Liver (tissue), 9 donors: ENCODE data around the gene THAP7. TPM values are rescaled to one million over a fixed set of nuclear protein-coding genes. Genes with fewer than 3 reads are reported as not detected.

Experiments
- DNase-seq: peaks from one replicate; pipeline ENCODE4 v3.0.0-alpha.2; 2017; ENCODE audit warnings: low spot score
- H3K27ac ChIP-seq, 2 donors: one replicate each; pipeline ENCODE4 v1.7.0; 2013; ENCODE audit warnings: inconsistent platforms in 2 of 2, low read length in 2 of 2, control low read depth in 1 of 2, low read depth in 1 of 2, mild to moderate bottlenecking in 1 of 2
- H3K27me3 ChIP-seq, 4 donors: one replicate each; pipeline versions ENCODE4 v1.6.1 to v1.7.0; 2013; ENCODE audit warnings: low read length in 3 of 4, inconsistent platforms in 1 of 4, mild to moderate bottlenecking in 1 of 4, moderate library complexity in 1 of 4; ENCODE audit not compliant: control insufficient read depth in 4 of 4, insufficient read depth in 4 of 4
- H3K36me3 ChIP-seq, 4 donors: one replicate each; pipeline versions ENCODE4 v1.6.1 to v1.7.0; 2013; ENCODE audit warnings: low read length in 3 of 4, mild to moderate bottlenecking in 3 of 4, low read depth in 1 of 4, moderate library complexity in 1 of 4; ENCODE audit not compliant: control insufficient read depth in 4 of 4, insufficient read depth in 3 of 4
- H3K4me1 ChIP-seq, 4 donors: one replicate each; pipeline versions ENCODE4 v1.6.1 to v1.7.0; 2013; ENCODE audit warnings: low read length in 3 of 4, mild to moderate bottlenecking in 3 of 4, moderate library complexity in 1 of 4; ENCODE audit not compliant: control insufficient read depth in 4 of 4, insufficient read depth in 4 of 4
- H3K4me3 ChIP-seq, 3 donors: one replicate each; pipeline versions ENCODE4 v1.6.1 to v1.7.0; 2013; ENCODE audit warnings: low read length in 3 of 3, control low read depth in 1 of 3, low read depth in 1 of 3, mild to moderate bottlenecking in 1 of 3
- H3K9ac ChIP-seq, 2 donors: one replicate each; pipeline ENCODE4 v1.7.0; 2013; ENCODE audit warnings: low read length in 2 of 2, mild to moderate bottlenecking in 2 of 2, moderate library complexity in 2 of 2, control low read depth in 1 of 2, low read depth in 1 of 2
- H3K9me3 ChIP-seq, 4 donors: one replicate each; pipeline versions ENCODE4 v1.6.1 to v1.7.0; 2013; ENCODE audit warnings: low read length in 3 of 4; ENCODE audit not compliant: control insufficient read depth in 4 of 4
- EGR1 ChIP-seq, 2 donors: IDR thresholded peaks; 2 replicates each; pipeline ENCODE4 v1.6.1; 2016 to 2018; ENCODE audit warnings: antibody characterized with exemption in 2 of 2, low read depth in 2 of 2
- FOXA2 ChIP-seq: IDR thresholded peaks from 2 replicates; pipeline ENCODE4 v1.6.1; 2016; ENCODE audit warnings: antibody characterized with exemption
- GABPA ChIP-seq, 2 donors: IDR thresholded peaks in 1 of 2; conservative IDR thresholded peaks in 1 of 2; 2 replicates each; pipeline ENCODE4 v1.6.1; 2016; ENCODE audit warnings: antibody characterized with exemption in 2 of 2, mild to moderate bottlenecking in 1 of 2, moderate library complexity in 1 of 2
- HNF4A ChIP-seq, 2 donors: conservative IDR thresholded peaks; 2 replicates each; pipeline ENCODE4 v1.6.1; 2016; ENCODE audit warnings: antibody characterized with exemption in 2 of 2, mild to moderate bottlenecking in 2 of 2
- HNF4G ChIP-seq: IDR thresholded peaks from 2 replicates; pipeline ENCODE4 v1.6.1; 2016; ENCODE audit warnings: antibody characterized with exemption
- JUND ChIP-seq, 2 donors: IDR thresholded peaks; 2 replicates each; pipeline ENCODE4 v1.6.1; 2016; ENCODE audit warnings: antibody characterized with exemption in 2 of 2
- NR2F2 ChIP-seq: IDR thresholded peaks from 2 replicates; pipeline ENCODE4 v1.6.1; 2016; ENCODE audit warnings: antibody characterized with exemption
- RAD21 ChIP-seq, 2 donors: IDR thresholded peaks; 2 replicates each; pipeline ENCODE4 v1.6.1; 2016; ENCODE audit warnings: antibody characterized with exemption in 2 of 2, mild to moderate bottlenecking in 2 of 2
- RXRA ChIP-seq, 2 donors: IDR thresholded peaks; 2 replicates each; pipeline ENCODE4 v1.6.1; 2017 to 2018; ENCODE audit warnings: antibody characterized with exemption in 2 of 2, mild to moderate bottlenecking in 1 of 2
- SP1 ChIP-seq: IDR thresholded peaks from 2 replicates; pipeline ENCODE4 v1.6.1; 2018; ENCODE audit warnings: antibody characterized with exemption, mild to moderate bottlenecking
- TAF1 ChIP-seq: conservative IDR thresholded peaks from 2 replicates; pipeline ENCODE4 v1.6.1; 2016; ENCODE audit warnings: antibody characterized with exemption, mild to moderate bottlenecking
- YY1 ChIP-seq: IDR thresholded peaks from 2 replicates; pipeline ENCODE4 v1.6.1; 2016; ENCODE audit warnings: antibody characterized with exemption, mild to moderate bottlenecking
- WGBS: extraction: QIAGEN DNeasy Blood & Tissue Kit; methylation state at CpG from one replicate; pipeline ENCODE4 v1.1.7; 2013; 5-methylcytosine and 5-hydroxymethylcytosine counted together
- polyA plus RNA-seq, 2 donors: library from polyadenylated mRNA; stranded (reverse) in 1 of 2; unstranded in 1 of 2; fragments of 200-250 nt in 1 of 2; fragments of >200 nt in 1 of 2; fragmentation: Nextera tagmentation in 1 of 2; extraction: Ambion mirVana in 1 of 2; gene quantifications; one replicate each; pipeline versions ENCODE4 v1.2.1 to v1.2.3, GENCODE V29; 2013 to 2015
- total RNA-seq, 2 donors: library from RNA; depleted of rRNA; stranded (reverse); fragments of >200 nt; gene quantifications; one replicate each; pipeline ENCODE4 v1.2.3, GENCODE V29; 2014
- TF ChIP-seq, protein P1 (sequence below): IDR thresholded peaks from 2 replicates; pipeline ENCODE4 v1.6.1; 2016; ENCODE audit warnings: antibody characterized with exemption, mild to moderate bottlenecking
- TF ChIP-seq, protein P2 (sequence below): IDR thresholded peaks from 2 replicates; pipeline ENCODE4 v1.6.1; 2016; ENCODE audit warnings: antibody characterized with exemption
- TF ChIP-seq, protein P3 (sequence below): IDR thresholded peaks from 2 replicates; pipeline ENCODE4 v1.6.1; 2016; ENCODE audit warnings: antibody characterized with exemption
- donor health status: healthy.
- donor health status: healthy.
- donor health status: healthy.
- donor health status: healthy.
- donor health status: healthy.

THAP7 gene, protein sequence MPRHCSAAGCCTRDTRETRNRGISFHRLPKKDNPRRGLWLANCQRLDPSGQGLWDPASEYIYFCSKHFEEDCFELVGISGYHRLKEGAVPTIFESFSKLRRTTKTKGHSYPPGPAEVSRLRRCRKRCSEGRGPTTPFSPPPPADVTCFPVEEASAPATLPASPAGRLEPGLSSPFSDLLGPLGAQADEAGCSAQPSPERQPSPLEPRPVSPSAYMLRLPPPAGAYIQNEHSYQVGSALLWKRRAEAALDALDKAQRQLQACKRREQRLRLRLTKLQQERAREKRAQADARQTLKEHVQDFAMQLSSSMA
- total RNA-seq (10 to 100 TPM; 10.4 to 18.3 TPM), polyA plus RNA-seq (10 to 100 TPM; 20.6 to 21.9 TPM)

DNA sequence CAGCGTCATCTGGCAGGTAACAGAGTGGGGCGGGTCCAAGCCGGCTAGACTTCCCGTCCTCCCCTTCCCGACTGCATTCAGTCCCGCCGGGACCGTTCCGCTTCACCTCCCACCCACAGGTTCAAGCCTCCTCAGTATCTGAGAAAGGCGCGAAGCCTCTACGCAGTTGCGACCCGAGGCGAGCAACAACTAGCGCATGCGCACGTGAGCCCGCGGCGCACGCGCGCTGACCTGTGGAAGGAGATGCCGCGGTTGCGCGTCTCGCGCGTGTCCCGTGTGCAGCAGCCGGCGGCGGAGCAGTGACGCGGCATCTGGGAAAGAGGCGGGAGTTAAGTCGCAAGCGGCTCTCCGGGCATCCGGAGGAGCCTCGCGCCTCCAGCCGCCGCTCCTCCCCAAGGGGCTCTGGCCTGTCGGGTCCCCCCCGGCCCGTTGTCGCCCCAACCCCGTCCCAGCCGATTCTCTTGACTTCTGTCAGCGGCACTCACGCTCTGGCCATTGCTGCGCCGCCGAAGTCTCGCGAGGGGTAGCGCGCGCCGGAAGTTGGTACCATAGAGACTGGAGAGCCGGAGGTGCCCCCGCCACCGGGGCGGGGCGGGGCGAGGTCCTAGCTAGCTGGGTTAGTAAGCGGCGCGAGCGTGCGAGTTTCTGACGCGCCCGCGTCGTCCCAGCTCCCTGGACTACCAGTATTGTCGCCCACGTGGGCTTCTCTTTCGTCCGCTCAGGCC lies at the start of gene THAP7:
Gene THAP7 (minus strand): TSS at position 518 of the 725 bp plus-strand sequence. CDS start 207 bp downstream, at position 311.
- Histone ChIP-seq H3K4me1 (peaks cover 12 to 30% (median 23%) of the 10 kb centered on the region in 4 donors), H3K27ac (peak within 1 kb of the TSS; percentile 91 to 96), H3K9me3 (no peaks in the 10 kb centered on the region), H3K27me3 (no peaks in the 10 kb centered on the region), H3K4me3 (peak within 1 kb of the TSS; percentile 75 to 89 (median 87)), H3K9ac (peak within 1 kb of the TSS; percentile 94 to 97), H3K36me3 (peaks cover 0 to 30% (median under 1%) of the 10 kb centered on the region in 4 donors)
- under 1% methylated on average over 83 of the region's 83 CpGs for WGBS
- TF ChIP-seq EGR1 (IDR thresholded peaks at IDR 0.05; ENCODE audit: low read depth in 2 of 2): no peak
- peak; percentile 57 for TF ChIP-seq SP1
- TF ChIP-seq, protein P1, sequence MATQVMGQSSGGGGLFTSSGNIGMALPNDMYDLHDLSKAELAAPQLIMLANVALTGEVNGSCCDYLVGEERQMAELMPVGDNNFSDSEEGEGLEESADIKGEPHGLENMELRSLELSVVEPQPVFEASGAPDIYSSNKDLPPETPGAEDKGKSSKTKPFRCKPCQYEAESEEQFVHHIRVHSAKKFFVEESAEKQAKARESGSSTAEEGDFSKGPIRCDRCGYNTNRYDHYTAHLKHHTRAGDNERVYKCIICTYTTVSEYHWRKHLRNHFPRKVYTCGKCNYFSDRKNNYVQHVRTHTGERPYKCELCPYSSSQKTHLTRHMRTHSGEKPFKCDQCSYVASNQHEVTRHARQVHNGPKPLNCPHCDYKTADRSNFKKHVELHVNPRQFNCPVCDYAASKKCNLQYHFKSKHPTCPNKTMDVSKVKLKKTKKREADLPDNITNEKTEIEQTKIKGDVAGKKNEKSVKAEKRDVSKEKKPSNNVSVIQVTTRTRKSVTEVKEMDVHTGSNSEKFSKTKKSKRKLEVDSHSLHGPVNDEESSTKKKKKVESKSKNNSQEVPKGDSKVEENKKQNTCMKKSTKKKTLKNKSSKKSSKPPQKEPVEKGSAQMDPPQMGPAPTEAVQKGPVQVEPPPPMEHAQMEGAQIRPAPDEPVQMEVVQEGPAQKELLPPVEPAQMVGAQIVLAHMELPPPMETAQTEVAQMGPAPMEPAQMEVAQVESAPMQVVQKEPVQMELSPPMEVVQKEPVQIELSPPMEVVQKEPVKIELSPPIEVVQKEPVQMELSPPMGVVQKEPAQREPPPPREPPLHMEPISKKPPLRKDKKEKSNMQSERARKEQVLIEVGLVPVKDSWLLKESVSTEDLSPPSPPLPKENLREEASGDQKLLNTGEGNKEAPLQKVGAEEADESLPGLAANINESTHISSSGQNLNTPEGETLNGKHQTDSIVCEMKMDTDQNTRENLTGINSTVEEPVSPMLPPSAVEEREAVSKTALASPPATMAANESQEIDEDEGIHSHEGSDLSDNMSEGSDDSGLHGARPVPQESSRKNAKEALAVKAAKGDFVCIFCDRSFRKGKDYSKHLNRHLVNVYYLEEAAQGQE: peak; percentile 84
- peak in 1 of 2 donors; percentile 34 for TF ChIP-seq RXRA (IDR thresholded peaks at IDR 0.05)
- no peak for TF ChIP-seq NR2F2
- no peak for TF ChIP-seq TAF1
- TF ChIP-seq, protein P2, sequence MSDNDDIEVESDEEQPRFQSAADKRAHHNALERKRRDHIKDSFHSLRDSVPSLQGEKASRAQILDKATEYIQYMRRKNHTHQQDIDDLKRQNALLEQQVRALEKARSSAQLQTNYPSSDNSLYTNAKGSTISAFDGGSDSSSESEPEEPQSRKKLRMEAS: no peak
- TF ChIP-seq HNF4G: no peak
- peak in 1 of 2 donors; percentile 48 for TF ChIP-seq RAD21 (IDR thresholded peaks at IDR 0.05)
- peak; percentile 90 for TF ChIP-seq YY1
- peak in 1 of 2 donors; percentile 92 for TF ChIP-seq GABPA (IDR thresholded peaks at IDR 0.05 in 1 of 2, conservative IDR thresholded peaks at IDR 0.05 in 1 of 2)
- no peak for TF ChIP-seq JUND (IDR thresholded peaks at IDR 0.05)
- TF ChIP-seq HNF4A (conservative IDR thresholded peaks at IDR 0.05): peak in 1 of 2 donors; percentile 4
- TF ChIP-seq, protein P3, sequence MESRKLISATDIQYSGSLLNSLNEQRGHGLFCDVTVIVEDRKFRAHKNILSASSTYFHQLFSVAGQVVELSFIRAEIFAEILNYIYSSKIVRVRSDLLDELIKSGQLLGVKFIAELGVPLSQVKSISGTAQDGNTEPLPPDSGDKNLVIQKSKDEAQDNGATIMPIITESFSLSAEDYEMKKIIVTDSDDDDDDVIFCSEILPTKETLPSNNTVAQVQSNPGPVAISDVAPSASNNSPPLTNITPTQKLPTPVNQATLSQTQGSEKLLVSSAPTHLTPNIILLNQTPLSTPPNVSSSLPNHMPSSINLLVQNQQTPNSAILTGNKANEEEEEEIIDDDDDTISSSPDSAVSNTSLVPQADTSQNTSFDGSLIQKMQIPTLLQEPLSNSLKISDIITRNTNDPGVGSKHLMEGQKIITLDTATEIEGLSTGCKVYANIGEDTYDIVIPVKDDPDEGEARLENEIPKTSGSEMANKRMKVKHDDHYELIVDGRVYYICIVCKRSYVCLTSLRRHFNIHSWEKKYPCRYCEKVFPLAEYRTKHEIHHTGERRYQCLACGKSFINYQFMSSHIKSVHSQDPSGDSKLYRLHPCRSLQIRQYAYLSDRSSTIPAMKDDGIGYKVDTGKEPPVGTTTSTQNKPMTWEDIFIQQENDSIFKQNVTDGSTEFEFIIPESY: peak; percentile 99
- DNase-seq: peak; percentile 92

DNA sequence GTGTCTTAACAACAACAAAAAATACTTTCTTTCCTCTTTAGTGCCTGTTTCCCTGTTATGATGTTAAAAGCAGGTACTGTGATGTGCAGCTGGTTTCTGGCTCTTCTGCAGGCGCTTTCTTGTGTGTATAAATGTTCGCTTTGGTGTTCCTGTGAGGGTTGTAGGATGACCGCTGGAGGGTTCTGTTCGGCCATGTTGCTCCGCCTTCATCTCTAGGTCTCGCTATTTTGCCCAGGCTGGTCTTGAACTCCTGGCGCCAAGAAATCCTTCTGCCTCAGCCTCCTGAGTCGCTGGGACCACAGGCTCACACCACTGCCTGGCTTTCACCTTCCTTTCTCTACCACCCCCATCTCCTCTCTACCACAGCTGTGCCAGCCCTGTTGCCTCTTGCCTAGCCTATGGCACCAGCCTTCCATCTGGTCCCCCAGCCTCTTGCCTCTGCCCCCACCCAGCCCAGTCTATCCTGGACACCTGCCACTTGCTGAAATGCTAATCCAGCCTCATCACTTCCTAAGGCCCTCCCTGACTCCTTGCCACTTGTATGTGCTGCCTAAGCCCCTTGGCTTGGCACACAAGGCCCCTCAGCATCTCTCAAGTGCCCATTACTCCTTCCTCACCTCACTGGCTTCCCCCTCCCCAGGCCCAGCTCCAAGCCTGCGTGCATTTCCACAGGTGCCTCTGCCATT lies 49.4 kb upstream of the THAP7 start:
- H3K4me3 ChIP-seq: no peak overlapping the region
- no peak overlapping the region for H3K27ac ChIP-seq
- H3K4me1 ChIP-seq: no peaks in the 10 kb centered on the region
- H3K9ac ChIP-seq: no peak overlapping the region
- no peak for DNase-seq
- H3K9me3 ChIP-seq: no peaks in the 10 kb centered on the region
- WGBS: 91% methylated on average over 9 of the region's 9 CpGs
- H3K27me3 ChIP-seq: no peaks in the 10 kb centered on the region
- no peaks in the 10 kb centered on the region for H3K36me3 ChIP-seq
- TF ChIP-seq, protein P3: no peak
- no peak for TF ChIP-seq FOXA2
- no peak for TF ChIP-seq RAD21 (IDR thresholded peaks at IDR 0.05)
- TF ChIP-seq, protein P1: no peak
- no peak for TF ChIP-seq GABPA (IDR thresholded peaks at IDR 0.05 in 1 of 2, conservative IDR thresholded peaks at IDR 0.05 in 1 of 2)
- TF ChIP-seq JUND (IDR thresholded peaks at IDR 0.05): no peak
- TF ChIP-seq YY1: no peak
- TF ChIP-seq HNF4G: no peak
- TF ChIP-seq, protein P2: no peak
- no peak for TF ChIP-seq HNF4A (conservative IDR thresholded peaks at IDR 0.05)
- no peak for TF ChIP-seq TAF1
- no peak for TF ChIP-seq EGR1 (IDR thresholded peaks at IDR 0.05; ENCODE audit: low read depth in 2 of 2)
- TF ChIP-seq SP1: no peak
- TF ChIP-seq RXRA (IDR thresholded peaks at IDR 0.05): no peak
